Activated CD8-positive, alpha-beta memory T cell treated with anti-CD3 and anti-CD28 coated beads, Interleukin-2, amount 50 U/mL, for 4 hours (primary cell): ENCODE measurements around the gene PVR.
"Not testable (repeated sequence)": the region's sequence is repeated elsewhere in the genome, so short reads cannot be mapped to it uniquely, and the experiment has no call there.

Experiments used
- DNase-seq: peaks from one replicate; pipeline ENCODE4 v3.0.0-alpha.2; 2020

The PVR gene

DNA sequence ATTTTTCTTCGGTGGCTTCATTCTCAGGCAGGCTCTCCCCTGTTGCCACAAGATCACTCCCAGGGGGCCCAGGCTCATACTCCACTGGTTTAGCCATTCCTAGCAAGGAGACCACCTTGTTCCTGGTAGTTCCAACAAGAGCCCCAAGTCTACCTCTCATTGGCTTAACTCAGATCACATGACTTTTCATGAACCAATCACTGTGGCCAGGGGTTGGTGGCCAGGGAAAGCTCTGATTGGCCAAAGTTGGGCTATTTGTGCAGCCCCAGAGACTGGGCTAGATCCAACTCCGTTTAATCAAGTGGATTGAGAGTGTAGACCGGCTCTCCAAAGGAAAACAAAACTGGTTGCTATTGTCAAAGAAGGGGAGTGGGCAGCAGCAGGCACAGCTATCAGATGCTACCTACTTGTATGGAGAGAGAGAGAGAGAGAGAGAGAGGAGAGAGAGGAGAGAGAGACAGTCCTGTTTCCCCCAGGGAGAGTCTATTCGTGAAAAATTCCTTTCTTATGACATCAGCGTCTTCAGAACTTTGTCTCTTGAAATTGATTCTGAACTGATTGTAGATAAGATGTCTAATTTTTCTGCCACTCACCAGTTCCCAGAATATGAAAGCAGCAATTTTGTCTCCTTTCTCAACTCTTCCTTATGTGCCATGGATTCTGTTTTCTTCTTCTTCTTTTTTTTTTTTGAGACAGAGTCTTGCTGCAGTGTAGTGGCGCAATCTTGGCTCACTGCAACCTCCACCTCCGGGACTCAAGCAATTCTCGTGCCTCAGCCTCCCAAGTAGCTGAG lies 33.5 kb downstream of the PVR start:
- DNase-seq: no peak

- no peak for DNase-seq
Observed at GRCh38 chr19:44680536-44680935, 36.8 kb downstream of the PVR start.

- DNase-seq: no peak
Observed at GRCh38 chr19:44681992-44682790, 38.5 kb downstream of the PVR start.

GRCh38 chr19:44682807-44683206 lies 39.1 kb downstream of the PVR start:
- DNase-seq: no peak

DNA sequence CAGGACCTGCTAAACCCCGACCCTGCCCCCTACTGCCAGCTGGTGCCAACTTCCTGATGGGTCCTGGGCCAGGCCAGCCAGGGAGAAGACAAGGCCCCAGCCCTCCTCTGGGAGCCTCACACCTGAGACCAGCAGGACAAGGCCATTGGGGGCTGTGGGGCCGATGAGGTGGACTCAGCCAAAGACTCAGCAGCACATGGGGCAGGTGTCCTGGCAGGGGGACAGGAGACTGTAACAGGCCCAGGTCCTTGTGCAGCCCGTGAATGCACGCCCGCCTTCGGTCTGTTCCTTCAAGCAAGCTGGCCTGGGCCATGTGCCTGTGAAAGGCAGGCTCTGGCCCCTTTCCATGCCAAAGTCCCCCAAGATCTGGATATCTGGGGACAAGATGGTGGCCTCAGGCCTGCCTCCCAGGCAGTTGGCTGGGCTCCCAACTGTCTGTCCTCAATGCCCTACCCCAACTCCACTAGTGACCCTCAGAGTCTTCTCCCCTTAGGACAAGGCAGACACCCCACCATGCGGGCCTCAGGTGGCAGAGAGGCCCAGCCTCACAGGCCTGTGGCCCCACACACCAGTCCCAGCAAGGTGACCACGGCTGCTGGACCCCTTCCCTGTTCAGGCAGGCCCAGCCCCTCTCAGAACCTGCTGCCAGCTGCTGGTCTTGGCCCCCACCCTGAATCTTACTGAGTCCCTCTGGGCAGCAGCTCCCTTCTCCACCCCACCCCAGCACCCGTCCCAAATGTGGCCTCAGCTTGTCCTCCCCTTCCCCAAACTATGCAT lies 39.9 kb downstream of the PVR start:
- DNase-seq: no peak

DNA sequence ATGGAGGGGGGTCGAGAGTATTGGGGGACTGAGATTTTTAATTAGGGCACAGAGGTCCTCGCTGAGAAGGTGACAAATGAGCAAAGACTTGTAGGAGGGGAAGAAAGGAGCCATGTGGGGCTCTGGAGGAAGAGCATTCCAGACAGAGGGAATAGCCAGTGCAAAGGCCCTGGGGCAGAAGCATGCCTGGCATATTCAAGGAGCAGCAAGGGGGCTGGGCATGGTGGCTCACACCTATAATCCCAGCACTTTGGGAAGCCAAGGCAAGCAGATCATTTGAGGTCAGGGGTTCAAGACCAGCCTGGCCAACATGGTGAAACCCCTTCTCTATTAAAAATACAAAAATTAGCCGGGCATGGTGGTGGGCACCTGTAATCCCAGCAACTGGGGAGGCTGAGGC lies 40.7 kb downstream of the PVR start:
- DNase-seq: not testable (repeated sequence)

DNA sequence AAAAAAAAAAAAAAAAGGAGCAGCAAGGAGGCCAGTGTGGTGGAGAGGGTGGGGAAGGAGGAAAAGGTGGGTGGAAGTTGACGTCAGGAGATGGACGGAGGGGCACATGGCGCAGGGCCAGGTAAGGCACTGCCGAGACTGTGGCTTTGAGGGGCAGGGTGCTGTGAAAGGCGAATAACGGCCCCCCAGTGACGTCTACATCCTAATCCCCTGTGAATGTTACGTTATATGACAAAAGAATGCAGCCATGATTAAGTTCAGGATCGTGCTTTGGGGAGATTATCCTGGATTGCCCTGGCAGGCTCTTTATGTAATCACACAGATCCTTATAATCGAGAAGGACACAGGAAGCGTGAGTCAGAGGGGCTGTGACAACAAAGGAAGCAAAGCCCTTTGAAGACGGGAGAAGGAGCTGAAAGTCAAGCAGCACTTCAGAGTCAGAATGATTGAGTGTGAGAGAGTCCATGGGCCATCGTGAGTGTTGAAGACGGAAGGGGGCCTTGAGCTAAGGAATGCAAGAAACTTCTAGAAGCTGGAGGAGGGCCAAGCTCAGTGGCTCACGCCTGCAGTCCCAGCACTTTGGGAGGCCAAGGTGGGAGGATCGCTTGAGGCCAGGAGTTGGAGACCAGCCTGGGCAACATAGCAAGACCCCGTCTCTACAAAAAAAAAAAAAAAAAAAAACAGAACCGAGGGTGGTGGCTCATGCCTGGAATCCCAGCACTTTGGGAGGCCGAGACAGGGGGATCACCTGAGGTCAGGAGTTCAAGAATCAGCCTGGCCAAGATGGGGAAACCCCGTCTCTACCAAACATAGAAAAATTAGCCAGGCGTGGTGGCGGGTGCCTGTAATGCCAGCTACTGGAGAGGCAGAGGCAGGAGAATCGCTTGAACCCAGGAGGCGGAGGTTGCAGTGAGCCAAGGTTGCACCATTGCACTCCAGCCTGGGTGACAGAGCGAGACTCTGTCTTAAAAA lies 41.5 kb downstream of the PVR start:
- no peak for DNase-seq

DNA sequence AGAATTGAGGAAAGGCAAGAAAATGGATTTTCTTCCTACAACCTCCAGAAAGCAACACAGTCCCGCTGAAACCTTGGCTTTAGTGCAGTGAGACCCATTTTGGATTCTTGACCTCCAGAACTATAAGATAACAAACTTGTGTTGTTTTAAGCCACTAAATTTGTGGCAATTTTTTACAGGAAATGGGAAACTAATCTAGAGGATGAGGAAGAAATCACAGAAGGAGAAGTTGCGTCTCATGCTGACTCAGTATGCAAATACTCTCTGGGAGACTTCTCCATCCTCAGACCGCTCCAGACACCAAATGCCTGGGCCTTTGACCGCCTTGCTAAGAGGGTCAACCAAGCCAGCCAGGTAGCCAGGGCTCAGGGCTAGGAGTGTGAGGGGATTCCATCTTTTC lies 42.2 kb downstream of the PVR start:
- no peak for DNase-seq

GRCh38 chr19:44686896-44687295 lies 43.2 kb downstream of the PVR start:
- no peak for DNase-seq

GRCh38 chr19:44687888-44688287 lies 44.2 kb downstream of the PVR start:
- no peak for DNase-seq

- DNase-seq: peak; percentile 85
Observed at GRCh38 chr19:44689290-44690130, 45.8 kb downstream of the PVR start.

DNA sequence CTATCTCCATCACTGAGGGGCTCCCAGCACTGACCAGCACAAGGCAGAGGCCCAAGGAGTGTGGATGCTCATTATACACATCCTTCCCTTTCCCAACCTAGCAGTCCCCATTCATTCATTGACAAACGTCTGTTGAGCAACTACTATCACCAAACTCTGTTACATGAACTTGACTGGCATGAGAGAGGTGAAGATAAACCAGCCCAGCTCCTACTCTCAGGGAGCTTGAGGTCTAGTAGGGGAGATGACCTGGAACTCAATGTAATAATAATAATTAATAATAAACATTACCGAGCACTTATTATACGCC lies 46.4 kb downstream of the PVR start:
- DNase-seq: no peak

- DNase-seq: no peak
Observed at GRCh38 chr19:44692379-44692721, 48.6 kb downstream of the PVR start.

DNA sequence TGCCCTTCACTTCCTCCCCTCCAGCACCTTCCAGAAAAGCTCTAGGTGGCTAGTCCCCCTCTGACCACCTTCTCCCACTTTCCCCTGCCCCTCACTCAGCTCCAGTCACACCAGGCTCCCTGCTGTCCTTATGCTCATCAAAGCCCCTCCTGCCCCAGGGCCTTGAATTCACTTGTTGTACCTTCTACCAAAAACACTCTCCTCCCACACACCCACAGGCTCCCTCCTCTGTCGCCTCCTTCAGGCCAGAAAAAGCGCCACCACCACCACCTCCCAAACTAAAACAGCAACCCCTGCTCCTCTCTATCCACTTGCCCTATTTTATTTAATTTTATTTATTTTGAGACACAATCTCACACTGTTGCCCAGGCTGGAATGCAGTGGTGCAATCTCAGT lies 50.5 kb downstream of the PVR start:
- DNase-seq: no peak

DNA sequence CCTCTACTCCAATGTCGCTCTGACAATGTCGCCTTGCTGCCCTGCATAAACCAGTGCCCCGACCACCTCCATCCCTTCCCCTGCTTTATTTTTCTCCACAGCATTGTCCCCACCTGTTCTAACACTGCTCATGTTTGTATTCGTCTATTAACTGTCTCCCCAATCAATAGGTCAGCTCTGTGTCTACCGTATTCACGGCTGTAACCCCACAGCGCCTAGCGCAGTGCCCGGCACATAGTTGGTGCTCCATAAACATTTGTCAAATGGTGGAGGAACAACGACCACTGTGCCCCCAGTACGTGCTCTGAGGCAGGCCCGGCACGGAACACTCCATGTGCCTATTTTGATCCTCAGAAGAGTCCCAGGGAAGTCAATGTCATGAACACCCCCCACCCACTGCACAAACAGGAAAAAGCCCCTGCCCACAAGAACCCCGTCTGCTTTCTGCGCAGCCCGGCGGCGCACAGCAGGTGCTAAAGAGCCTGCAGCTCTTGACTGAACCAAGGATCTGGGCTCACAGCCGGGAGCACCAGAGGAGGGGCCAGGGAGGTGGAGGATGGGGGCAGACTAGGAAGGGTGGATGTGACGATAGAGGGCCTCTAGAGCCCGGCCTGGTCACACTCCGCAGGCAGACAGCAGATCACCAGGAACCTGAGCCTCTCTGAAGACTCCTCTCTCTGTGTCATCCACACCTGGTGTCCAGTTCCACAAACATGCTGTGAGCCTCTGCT lies 53.4 kb downstream of the PVR start:
- no peak for DNase-seq

DNA sequence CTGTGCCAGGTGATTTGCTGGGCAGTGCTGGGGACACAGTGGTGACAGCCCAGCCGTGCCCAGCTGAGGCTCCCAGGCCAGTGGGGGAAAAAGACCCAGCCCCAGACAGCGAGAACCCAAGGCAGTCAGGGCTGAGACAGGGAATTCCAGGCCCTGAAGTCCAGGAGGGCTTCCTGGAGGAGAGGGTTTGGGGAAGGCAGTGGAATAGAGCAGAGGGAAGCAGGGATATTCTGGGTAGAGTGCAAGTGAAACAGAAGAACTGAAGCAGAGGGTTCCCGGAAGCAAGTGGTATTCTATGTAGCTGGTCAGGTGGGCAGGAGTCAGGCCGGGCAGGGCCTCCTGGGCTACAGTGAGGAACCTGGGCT lies 53.9 kb downstream of the PVR start:
- DNase-seq: no peak

DNA sequence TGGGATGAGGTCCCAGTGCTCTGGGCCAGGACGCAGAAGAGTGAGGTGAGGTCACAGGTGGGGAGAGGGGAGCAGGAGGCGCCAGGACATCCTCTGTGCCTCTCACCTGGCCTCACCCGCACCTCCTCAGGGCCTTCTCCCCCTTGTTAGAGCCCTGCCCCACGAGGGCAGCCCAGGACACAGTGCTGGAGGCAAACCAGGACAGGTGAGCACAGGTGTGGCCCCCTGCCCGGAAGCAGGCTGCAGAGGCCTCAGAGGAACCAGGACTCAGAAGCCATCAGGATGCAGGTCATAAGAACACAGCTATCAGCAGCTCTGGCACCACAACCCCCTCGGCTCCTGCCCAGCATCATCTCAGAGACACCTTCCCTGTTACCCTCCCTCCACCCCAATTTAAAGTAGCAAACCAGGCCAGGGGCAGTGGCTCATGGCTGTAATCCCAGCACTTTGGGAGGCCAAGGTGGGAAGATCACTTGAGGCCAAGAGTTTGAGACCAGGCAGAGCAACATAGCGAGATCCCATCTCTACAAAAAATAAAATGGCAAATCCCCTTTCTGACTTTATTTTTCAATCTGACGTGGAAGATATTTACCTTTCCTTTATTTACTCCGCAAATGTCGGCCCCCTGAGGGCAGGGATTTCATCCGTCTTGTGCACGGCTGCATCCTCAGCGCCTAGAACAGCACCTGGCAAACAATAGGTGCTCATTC lies 54.9 kb downstream of the PVR start, which contains the start of gene CEACAM16:
Gene CEACAM16 (plus strand): TSS at position 660 of the 710 bp plus-strand sequence. CDS start 2,306 bp downstream, outside the sequence.
- no peak for DNase-seq

GRCh38 chr19:44700547-44700946 lies 56.8 kb downstream of the PVR start:
- no peak for DNase-seq

DNA sequence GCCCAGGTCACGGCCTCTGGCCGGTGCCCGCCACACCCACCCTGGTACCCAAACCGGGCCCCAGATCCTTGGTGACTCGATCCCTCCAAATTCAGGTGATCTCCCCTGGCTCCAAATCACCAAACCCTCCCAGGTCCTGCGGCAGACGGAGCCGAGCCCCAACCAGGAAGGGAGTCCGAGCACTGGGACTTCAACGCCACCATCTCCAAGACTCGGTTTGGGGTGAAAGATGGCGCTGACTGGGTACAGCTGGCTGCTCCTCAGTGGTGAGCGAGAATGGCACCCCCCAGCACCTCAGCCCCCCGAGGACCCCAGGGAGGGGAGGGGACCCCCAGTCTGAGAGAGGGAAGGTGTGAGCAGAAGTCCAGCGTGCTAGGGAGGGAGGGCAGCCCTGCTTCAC lies 57.5 kb downstream of the PVR start:
- DNase-seq: no peak

DNA sequence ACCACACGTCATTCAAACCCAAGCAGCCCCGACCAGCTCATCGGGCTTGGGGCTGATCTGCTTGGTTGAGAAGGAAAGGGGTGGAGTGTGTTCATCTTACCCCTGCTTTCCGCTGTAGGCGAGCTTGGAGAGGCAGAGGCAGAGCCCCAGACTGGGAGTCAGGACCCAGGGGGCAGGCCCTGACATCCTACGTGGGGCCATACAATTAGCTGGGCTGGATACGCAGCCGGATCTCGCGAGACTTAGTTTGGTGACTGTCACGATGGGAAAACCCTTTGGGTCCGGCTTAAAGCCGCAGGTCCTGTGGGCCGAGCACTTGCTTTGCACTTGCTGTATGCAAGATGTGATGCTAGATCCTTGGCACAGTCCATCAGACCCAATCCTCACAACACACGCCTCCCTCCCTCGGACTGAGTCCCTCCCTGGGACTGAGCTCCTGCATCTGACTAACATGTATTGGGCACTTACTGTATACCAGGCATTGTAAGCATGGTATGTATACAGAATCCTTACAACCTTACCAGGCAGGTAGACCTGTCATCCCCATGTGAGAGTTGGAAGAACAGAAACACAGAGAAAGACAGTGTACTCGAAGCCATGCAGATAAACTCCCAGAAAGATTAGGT lies 59.0 kb downstream of the PVR start:
- no peak for DNase-seq
